ENCODE measurements around the gene ZAP70.
A peak's percentile ranks its signal among the peaks of the same experiment; 100 is the strongest.

Gene ZAP70

DNA sequence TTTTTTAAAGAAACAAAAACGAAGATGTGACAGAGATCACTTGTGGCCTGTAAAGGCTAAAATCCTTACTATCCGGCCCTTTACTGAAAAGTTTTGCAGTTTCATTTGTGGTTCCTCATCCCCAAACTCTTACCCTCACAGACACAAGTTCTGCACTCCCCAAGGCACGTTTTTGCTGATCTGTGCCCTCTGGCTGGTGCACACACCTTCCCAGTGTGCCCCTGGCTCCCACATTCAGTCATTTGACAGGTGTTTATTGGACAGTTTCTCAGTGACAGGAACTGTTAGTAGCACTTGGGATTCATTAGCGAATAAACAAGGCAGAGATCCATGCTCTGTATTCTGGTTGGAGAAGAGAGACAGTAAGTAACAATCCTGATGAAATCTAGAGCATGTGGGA, 22.8 kb downstream of the ZAP70 start:
- no peak for DNase-seq

DNA sequence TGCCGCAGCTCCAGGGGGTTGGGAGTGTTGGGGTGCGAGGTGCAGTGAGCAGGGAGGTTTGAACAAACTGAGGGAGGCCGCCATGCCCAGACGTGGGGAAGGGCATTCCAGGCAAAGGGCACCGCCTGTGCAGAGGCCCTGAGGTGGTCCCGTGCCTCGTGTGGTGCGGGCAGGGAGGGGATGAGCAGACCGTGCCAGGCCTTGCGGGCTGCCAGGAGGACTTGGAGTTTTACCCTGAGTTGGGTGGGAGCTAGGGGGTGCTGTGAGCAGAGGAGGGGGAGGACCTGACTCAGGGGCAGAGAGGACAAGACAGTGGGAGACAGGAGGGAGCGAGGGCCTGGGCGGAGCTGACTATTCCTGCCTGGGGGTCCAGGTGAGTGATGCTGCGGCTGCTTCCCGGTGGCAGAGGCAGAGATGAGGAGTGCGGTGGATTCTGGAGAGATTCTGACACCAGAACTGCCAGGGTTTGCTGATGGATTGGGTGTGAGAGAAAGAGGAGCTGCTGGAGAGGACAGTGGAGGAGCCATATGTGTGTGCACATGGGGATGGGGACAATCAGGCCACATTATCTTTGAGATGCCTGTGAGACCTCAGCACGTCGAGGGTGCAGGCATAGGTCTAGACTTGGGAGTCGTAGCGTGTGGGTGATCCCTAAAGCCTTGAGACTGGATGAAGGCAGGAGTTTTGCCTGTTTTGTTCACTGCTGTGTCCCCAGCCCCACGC, 23.4 kb downstream of the ZAP70 start:
- no peak for DNase-seq

DNA sequence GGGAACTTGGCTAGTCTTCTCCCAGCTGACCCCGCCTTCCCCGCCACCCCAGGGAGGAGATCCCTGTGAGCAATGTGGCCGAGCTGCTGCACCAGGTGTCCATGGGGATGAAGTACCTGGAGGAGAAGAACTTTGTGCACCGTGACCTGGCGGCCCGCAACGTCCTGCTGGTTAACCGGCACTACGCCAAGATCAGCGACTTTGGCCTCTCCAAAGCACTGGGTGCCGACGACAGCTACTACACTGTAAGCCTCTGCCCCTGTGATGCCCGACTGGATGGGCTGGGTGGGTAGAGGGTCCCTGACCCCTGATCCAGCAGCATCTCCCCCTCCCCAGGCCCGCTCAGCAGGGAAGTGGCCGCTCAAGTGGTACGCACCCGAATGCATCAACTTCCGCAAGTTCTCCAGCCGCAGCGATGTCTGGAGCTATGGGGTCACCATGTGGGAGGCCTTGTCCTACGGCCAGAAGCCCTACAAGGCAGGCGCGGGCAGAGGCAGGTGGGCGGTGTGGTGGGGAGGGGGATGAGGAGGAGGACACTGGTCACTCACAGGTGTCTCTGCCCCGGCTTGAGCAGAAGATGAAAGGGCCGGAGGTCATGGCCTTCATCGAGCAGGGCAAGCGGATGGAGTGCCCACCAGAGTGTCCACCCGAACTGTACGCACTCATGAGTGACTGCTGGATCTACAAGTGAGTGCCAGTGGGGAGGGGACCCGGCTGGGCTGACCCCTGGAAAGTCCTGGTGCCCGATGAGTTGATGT, 24.2 kb downstream of the ZAP70 start:
- DNase-seq = no peak

DNA sequence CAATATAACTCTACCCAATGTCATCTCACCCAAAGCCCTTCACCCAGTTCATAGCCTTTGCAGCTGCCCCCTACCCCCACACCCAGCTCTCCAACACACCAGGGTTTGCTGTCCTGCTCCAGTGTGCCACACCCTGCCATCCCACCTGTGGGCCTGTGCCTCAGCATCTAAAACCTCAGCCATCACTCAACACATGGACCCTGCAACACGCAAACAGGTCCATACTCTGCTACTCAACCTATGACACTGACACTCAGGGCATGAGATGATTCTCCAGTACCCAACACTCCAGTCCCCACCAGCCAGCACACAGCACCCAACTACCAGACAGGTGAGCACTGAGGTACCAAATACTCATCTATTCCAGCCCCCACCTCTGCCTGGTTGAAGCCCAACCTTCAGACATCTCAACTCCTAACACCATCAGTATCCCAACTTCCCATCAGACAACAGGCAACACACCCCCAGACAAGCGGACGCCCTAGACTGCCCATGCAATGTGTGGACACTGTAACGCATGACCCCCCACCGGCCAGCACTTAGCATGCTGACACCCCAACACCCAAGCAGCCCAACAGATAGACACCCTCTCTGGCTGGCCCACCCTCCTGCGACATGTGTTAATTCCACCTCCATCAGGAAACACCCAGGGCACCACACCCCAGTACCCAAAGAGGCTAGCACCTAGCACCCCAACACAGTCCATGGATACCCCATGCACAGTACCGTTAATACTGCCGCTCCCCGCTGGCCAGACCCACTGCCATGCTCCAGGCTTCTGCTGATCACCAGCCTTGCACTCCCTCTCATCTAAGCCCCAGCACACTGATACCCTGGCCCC, 25.0 kb downstream of the ZAP70 start:
- DNase-seq = no peak

DNA sequence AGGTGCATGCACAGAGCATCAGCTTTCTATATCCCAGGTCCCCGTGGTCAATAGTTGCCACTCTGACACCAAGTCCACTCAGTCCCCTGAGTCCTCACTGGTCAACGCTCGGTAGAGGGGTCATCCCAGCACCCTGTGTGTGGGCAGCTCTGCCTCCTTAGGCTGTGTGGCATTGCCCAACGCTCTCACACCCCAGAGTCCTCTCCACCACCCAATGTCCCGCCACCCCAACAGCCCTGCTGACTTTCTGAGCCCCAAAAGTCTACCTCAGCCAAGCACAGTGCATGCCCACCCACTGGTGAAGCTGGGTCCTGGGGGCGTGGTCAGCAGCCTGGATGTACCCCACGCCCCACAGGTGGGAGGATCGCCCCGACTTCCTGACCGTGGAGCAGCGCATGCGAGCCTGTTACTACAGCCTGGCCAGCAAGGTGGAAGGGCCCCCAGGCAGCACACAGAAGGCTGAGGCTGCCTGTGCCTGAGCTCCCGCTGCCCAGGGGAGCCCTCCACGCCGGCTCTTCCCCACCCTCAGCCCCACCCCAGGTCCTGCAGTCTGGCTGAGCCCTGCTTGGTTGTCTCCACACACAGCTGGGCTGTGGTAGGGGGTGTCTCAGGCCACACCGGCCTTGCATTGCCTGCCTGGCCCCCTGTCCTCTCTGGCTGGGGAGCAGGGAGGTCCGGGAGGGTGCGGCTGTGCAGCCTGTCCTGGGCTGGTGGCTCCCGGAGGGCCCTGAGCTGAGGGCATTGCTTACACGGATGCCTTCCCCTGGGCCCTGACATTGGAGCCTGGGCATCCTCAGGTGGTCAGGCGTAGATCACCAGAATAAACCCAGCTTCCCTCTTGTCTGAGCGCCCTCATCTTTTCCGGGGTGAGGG, 25.9 kb downstream of the ZAP70 start:
- no peak for DNase-seq

DNA sequence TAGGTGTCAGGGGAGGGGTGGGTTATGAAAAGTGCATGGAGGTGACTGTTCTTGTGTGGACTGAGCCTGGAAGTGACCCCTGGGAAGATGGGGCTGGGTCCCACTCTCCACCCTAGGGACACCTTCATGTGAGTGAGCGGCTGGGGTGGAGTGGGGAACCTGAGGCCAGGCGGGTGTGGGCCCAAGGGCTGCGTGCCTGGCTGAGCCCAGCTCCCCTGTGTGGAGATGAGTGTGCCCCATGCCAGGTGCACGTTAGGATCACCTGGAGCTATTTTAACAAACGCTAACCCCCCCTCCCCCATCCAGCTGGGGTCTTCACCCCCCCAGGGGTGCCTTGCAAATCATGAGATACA, 26.5 kb downstream of the ZAP70 start:
- DNase-seq = no peak

DNA sequence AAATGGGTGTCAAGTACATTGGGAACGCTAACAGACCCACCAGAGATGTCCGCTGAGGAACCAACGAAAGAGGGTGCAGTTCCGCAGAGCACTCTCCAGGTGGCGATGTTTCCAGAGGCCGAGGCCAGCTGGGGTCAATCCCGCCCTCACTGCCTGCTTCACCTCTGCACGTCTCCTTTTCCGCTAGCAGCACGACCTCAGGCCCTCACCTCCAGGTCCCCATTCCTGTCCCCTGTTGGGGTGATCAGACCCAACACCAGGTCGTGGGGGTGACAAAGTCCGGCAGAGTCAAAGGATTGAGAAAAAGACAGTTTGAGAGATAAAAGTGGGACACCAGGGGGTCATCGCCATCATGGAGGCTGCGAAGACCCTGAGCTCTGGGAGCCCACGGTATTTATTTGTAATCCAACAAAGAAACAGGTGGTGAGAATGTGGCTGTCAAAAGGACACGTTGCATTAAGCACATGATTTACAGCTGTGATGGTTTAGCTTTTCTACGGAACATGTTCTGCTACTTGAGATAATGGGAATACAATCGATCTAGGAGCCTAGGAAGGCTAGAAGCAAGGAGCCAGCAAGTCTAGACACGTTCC, 27.3 kb downstream of the ZAP70 start:
- DNase-seq = peak; percentile 25

DNA sequence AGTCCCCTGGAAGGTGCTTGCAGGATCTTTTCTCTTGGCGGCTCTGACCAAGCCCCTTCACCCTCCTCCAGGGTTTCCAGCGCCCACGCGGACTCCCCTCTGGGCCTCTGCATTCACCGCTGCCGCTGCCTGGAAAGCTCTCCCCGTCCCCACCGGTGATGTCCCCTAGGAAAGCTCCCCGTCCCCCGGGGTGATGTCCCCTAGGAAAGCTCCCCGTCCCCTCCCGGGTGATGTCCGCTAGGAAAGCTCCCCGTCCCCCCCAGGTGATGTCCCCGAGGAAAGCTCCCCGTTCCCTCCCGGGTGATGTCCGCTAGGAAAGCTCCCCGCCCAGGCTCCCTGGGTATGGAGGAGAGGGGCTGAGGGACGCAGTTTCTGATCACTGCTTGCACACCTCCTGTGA, 27.9 kb downstream of the ZAP70 start:
- DNase-seq = no peak

DNA sequence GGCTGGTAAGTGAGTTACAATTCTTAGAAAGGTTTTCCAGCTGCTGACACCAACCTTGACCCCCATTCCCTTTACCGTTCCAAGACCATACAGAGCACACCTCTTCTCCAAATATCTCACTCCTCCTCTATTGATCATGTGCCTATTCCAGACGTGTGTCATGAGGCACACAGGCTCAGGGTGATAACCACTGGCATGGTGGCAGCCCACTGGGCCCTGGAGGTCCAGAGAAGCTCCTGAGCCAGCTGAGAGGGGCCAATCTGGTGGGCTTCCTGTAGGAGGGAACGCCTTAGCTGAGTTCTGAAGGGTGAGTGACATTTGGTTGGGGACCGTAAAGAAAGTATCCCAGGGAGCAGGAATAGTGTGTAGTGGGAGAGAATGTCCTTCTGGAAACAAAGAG, 28.3 kb downstream of the ZAP70 start:
- no peak for DNase-seq

DNA sequence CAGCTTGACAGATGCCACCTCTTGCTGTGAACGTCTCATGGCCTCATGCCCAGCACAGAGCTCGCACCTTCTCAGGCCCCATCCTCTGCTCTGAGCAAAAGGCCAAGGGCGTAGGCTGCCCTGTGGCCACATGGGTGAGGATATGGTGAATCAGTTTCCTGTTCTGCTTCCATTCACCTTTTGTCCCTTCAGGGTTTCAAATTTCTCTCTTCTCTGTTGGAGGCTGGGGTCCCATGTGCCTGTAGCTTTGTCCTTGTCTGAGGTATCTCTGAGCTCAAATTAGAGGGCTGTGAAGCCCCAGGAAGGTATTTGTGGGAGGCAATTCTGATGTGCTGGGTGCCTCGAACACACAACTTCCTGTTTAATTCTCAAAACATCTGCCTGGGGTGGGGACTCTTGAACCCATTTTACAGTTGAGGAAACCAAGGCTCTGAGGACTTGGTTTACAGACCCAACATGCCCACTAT, 29.0 kb downstream of the ZAP70 start:
- DNase-seq = no peak

DNA sequence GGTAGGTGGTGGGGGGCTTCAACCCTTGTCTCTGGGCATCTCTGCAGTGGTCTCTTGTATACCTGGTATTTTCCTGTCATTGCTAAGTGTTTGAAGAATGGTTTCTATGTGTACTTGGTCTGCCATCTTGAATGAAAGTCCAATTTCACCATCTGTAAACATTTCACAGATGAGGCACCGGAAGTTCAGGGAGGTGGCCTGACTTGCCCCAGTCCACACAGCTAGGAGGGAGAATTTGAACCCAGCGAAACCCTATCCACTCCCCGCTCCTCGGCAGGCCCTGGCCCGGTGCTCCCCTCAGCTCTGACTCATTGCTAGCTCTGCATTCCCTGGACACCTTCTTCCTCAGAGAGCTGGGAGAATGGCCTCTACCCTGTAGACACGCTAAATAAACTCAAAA, 30.5 kb downstream of the ZAP70 start:
- DNase-seq = no peak

DNA sequence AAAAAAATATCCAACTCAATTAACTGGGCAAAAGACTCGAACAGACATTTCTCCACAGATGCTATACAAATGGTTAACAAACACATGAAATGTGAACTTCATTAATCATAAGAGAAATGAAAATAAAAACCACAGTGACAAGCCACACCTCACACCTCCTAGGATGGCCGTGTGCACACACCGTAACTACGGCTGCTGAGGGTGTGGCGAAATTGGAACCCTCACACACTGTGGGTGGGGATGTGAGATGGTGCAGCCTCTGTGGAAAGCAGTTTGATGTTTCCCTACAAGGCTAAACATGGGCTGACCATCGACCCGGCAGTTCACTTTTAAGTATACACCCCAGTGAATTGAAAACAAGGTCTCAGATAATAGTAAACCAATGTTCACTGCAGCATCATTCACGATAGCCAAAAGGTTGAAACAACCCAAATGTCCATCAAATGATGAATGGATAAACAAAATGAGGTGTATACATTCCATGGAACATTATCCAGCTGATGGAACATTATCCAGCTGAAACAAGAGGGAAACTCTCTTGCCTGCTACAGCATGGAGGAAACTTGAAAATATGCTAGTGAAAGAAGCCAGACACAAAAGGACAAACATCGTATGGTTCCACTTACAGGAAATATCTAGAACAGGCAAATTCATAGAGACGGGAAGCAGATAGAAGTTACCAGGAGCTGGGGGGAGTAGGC, 32.2 kb downstream of the ZAP70 start:
- DNase-seq = no peak

DNA sequence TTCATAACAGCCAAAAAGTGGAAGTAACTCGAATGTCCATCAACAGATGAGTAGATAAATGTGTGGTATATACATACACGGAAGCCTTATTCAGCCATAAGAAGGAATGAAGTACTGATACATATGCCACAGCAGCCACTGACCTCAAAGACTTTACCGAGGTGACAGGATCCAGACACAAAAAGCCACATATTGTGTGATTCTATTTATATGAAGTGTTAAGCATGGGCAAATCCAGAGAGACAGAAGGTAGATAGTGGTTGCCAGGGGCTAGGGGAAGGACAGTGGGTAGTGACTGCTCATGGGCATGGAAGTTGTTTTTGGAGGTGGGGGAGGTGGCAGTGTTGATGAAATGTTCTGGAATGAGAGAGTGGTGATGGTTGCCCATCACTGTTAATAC, 33.9 kb downstream of the ZAP70 start:
- DNase-seq = no peak

DNA sequence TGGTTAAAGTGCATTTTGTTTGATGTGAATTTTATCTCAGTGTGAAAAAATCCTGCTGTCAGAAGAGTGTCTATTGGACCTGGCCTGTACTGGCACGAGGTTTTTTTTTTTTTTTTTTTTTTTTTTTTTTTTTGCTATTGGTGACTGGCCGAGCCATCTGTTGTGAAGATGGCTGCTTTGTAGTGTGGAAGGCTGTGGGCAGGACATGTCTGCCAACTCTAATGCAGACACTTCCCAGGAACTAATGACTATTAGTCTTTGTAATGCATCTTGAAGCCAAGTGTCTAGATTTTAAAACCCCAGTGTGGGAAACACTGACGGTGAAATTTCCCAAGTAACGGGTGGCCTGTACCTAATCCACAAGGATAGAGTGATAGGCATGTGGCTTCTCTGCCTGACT, 34.3 kb downstream of the ZAP70 start:
- no peak for DNase-seq

DNA sequence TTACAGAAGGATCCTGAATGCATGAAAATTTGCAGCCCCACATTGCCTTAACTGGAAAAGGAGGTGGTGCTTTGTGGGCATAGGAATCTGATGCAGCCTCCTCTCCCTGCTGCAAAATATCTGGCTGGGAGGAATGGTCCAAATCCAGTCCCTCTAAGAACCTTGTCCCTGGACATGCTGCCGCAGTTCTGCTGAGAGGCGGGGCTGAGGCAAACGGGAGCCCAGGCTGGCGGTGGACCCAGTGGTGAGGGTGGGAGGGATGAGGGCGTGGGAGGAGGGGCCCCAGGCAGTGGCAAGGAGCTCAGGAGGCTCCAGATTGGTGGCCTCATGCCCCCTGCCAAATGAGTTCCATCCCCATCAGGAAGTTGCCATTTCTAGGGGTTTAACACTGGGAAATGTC, 36.2 kb downstream of the ZAP70 start:
- no peak for DNase-seq

DNA sequence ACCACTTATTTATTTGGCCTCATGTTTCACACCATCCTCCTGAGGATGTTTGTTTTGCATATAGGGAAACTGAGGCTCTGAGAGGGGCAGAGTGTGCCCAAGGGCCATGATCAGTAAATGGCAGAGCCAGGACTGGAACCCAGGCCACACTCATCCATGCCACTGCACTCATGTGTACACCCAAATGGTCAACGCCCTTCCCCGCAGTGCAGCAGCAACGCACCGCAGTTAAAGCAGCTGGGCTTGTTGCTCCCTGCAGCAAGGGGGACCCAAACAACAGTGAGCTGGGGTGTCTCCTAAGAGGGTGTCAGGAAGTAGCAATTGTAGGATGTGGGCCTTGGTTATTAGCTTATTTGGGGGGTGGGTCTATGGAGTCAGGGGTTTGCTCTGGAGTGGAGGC, 36.6 kb downstream of the ZAP70 start:
- no peak for DNase-seq

DNA sequence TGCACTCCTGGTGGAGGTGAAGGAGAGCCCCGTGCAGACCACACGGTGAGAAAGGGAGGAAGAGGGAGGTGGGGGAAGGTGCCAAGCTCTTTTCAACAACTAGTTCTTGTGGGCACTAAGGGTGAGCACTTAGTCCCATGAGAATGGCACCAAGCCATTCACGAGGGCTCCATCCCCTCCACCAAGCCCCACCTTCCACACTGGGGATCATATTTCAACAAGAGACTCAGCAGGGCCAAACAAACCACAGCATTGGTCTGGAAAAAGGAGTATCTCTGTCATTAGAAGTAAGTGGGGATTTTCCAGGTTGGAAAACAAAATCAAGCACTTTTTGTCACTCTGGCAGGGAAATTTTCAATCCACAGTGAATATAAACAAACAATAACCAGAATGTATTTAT, 38.4 kb downstream of the ZAP70 start:
- DNase-seq = no peak

DNA sequence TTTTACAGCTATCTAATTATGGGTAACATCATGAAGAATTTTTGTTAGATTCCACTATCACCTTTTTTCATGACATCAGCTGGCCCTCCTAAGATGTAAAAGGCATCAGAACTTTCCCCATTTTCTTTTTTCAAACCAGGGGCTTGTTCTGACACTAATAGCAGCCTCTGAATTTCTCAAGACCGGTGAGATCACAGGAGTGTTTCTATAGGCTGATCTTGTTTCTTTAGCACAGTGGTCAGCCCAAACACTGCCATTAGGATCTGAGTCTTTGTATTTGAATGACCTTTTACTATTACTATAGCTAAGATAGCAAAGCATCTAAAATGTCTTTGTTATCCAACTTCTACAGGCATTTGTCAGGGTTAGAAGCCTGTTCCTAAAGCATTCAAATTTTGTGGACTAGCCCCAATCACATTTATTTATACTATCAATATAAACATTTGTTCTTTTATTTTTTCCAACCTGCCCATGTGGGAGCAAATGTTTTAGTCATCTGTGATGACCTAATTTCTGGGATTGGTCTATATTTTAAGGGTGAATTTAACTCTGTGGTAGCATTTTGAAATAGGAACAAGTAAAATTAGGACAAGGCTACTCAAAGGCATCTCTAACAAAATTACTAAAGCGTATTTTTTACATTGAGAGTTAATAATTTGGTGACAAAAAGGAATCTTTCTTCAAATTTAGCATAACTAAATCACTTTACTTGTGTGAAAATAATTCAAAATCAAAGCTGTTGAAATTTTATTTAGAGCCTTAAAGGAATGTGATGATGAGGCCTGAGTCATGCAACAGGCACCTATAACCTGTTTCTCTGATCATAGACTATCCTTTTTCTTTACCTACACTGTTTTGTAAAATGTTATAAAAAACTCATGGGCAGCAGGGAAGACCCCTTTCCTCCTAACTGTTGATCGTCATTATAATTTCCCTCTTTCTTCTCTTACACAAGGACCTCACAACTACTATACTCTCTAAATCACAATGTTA, 39.3 kb downstream of the ZAP70 start:
- no peak for DNase-seq

DNA sequence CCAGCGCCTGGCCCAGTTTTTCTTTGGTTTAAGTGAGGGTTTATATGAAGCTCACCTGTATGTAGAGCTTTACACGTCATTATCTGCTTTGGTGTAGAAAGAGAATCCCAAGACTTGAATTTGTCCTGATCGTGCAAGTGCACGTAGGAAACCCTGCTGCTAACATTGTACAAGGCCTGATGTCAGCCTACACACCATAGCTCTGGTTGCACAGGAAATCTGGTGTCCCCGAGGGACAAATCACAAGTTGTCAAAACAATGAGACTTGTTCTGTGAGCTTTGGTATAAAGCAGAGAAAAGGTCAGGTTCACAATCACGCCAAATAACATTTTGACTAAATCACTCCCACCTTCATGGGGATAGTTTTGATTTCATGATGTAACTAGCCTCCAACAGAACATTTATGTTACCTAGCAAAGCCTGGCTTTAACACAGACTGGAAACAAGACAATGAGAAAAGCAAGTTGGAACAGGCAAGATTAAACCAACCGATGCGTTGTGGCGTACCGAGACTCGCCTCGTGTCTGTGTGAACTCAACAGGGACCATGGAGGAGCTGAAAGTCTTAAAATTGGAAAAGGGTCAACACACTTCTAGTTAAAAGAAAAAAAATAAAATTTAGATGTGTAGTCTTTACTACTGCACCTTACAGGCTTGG, 41.4 kb downstream of the ZAP70 start:
- DNase-seq = no peak

DNA sequence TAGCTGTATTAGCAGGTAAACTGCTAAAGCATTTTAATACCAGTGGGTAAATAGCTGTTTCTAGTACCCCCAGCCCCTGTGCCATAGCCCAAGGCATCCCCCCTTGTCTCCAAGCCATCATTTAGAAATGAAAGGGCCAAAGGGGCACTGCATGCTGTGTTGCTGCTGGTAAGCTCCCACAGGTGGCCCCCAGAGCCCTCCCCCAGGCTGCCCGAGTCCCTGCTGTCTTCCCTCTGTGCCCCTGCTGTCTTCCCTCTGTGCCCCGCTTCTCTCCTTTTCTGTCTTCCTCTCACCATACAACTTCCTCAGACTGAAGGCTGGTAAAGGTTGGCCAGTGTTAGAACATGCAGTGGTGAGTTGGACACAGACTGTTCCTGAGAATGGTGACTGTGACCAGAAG, 42.1 kb downstream of the ZAP70 start:
- DNase-seq = no peak
